Measurements from ENCODE around the gene UQCC5.

GRCh38 chr3:52537165-52537620, 788 bp downstream of the UQCC5 start:
- no peak for TF ChIP-seq REST (IDR thresholded peaks at IDR 0.05; ENCODE audit: low read depth, low read length)
- no peak for TF ChIP-seq SMC3 (IDR thresholded peaks at IDR 0.05; ENCODE audit: low read depth, low read length)
- TF ChIP-seq, protein P1, sequence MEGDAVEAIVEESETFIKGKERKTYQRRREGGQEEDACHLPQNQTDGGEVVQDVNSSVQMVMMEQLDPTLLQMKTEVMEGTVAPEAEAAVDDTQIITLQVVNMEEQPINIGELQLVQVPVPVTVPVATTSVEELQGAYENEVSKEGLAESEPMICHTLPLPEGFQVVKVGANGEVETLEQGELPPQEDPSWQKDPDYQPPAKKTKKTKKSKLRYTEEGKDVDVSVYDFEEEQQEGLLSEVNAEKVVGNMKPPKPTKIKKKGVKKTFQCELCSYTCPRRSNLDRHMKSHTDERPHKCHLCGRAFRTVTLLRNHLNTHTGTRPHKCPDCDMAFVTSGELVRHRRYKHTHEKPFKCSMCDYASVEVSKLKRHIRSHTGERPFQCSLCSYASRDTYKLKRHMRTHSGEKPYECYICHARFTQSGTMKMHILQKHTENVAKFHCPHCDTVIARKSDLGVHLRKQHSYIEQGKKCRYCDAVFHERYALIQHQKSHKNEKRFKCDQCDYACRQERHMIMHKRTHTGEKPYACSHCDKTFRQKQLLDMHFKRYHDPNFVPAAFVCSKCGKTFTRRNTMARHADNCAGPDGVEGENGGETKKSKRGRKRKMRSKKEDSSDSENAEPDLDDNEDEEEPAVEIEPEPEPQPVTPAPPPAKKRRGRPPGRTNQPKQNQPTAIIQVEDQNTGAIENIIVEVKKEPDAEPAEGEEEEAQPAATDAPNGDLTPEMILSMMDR (IDR thresholded peaks at IDR 0.05): no peak
- TF ChIP-seq MEF2A (IDR thresholded peaks at IDR 0.05; ENCODE audit: borderline replicate concordance, low read depth): no peak
- TF ChIP-seq TAF1 (IDR thresholded peaks at IDR 0.05; ENCODE audit: borderline replicate concordance, low read depth, low read length): no peak
- no peak for TF ChIP-seq YY1 (IDR thresholded peaks at IDR 0.05; ENCODE audit: low read depth)
- no peak for TF ChIP-seq TCF12 (IDR thresholded peaks at IDR 0.05)
- no peak; the same call in 1 of the 2 replicates for TF ChIP-seq SIN3A (IDR thresholded peaks at IDR 0.05; ENCODE audit: borderline replicate concordance, low read depth, low read length)

Data from SK-N-SH (cell line).